ENCODE results near the gene PLEKHM2. TPM values are rescaled to one million over a fixed set of nuclear protein-coding genes. Genes with fewer than 3 reads are reported as not detected.

Gene PLEKHM2
- total and polyA plus RNA-seq, 2 of the 8 experiments (the other 6 are each of a cell fraction or from before 2014, with no cell fraction given): 38.3 to 47.6 TPM

DNA sequence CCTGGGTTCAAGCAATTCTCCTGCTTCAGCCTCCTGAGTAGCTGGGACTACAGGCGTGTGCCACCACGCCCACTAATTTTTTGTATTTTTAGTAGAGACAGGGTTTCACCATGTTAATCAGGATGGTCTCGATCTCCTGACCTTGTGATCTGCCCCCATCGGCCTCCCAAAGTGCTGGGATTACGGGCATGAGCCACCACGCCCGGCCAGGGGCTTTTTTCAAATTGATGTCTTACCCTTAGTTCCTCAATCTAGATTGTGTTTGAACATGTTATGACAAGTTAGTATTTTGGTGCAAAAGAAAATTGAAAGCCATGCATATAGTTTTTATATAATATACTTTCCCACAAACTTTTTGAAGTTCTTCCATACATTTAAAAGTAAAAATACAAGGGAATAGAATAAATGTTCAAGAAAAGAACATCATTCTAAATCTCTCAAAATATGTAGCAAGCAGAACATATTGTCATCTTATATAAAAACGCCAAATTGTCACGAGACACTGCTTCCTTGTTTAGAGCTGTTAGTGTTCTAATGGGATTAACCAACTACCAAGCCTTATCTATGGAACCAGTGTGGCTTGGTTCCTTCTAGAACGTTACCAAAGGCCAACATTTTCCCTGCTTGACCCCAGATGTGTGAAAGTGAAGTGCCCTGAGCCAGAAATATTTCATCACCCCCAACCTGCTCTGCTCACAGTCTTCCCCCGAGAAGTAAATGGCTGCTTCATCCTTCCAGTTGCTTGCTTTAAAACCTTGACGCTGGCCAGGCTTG is 9.5 kb upstream of the PLEKHM2 start (continued):
- TF ChIP-seq CBX8 (IDR thresholded peaks at IDR 0.05; ENCODE audit: borderline replicate concordance, low read depth, low read length) (no peak), SP2 (IDR thresholded peaks at IDR 0.05; ENCODE audit: low read length) (no peak), CBX5 (IDR thresholded peaks at IDR 0.05; ENCODE audit: low read depth, low read length) (no peak), JUN (IDR thresholded peaks at IDR 0.05; ENCODE audit: low read depth, low read length) (no peak), SAP30 (IDR thresholded peaks at IDR 0.05; ENCODE audit: insufficient read depth, insufficient replicate concordance, low read length) (no peak)
- TF ChIP-seq, protein P1, sequence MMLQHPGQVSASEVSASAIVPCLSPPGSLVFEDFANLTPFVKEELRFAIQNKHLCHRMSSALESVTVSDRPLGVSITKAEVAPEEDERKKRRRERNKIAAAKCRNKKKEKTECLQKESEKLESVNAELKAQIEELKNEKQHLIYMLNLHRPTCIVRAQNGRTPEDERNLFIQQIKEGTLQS (IDR thresholded peaks at IDR 0.05; ENCODE audit: insufficient read depth, low read depth, low read length): no peak

Measured in H1 (cell line).